GM13977 (cell line): ENCODE measurements around the gene RPS19BP1.

Source experiments
- DNase-seq: peaks from one replicate; pipeline ENCODE4 v3.0.0; 2012; ENCODE audit warnings: low spot score
- in situ Hi-C: fragments of 300-500 bp; cut with MboI; formaldehyde crosslinking; loops from one replicate; pipeline ENCODE4 v1.12.0; 2022; ENCODE audit warnings: low sequenced_read_pairs, low pct_unique_long_range_greater_than_20kb, mixed read lengths, inconsistent platforms; ENCODE audit not compliant: unreplicated experiment
- TF ChIP-seq, protein P1 (sequence below): IDR thresholded peaks from 2 replicates; pipeline ENCODE4 v1.5.1; 2012; ENCODE audit warnings: mild to moderate bottlenecking, control low read depth; ENCODE audit not compliant: insufficient read depth; ENCODE audit errors: extremely low read depth, missing control alignments

Gene RPS19BP1

GRCh38 chr22:39553429-39553828, 20.9 kb upstream of the RPS19BP1 start:
- no peak for DNase-seq
- in situ Hi-C loops, result no loop called here
- TF ChIP-seq, protein P1, sequence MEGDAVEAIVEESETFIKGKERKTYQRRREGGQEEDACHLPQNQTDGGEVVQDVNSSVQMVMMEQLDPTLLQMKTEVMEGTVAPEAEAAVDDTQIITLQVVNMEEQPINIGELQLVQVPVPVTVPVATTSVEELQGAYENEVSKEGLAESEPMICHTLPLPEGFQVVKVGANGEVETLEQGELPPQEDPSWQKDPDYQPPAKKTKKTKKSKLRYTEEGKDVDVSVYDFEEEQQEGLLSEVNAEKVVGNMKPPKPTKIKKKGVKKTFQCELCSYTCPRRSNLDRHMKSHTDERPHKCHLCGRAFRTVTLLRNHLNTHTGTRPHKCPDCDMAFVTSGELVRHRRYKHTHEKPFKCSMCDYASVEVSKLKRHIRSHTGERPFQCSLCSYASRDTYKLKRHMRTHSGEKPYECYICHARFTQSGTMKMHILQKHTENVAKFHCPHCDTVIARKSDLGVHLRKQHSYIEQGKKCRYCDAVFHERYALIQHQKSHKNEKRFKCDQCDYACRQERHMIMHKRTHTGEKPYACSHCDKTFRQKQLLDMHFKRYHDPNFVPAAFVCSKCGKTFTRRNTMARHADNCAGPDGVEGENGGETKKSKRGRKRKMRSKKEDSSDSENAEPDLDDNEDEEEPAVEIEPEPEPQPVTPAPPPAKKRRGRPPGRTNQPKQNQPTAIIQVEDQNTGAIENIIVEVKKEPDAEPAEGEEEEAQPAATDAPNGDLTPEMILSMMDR, result no peak

DNA sequence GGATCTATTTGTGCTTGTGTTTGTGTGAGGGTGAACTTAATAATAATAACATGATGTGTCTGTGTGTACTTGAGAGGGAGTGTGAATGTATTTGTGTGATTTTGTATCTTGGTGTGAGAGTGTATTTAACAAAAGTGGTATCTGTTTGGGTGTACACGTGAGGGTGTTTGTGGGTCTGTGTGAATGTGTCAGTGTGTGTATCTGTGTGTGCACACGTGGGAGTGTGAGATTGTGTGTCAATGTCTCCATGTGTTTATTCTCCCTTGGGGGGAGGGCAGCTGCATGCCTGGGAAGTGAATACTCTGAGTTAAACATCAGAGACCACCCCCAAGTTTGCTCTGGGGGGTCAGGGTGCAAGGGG, 15.0 kb upstream of the RPS19BP1 start:
- DNase-seq, result no peak
- in situ Hi-C loops, result no loop called here

DNA sequence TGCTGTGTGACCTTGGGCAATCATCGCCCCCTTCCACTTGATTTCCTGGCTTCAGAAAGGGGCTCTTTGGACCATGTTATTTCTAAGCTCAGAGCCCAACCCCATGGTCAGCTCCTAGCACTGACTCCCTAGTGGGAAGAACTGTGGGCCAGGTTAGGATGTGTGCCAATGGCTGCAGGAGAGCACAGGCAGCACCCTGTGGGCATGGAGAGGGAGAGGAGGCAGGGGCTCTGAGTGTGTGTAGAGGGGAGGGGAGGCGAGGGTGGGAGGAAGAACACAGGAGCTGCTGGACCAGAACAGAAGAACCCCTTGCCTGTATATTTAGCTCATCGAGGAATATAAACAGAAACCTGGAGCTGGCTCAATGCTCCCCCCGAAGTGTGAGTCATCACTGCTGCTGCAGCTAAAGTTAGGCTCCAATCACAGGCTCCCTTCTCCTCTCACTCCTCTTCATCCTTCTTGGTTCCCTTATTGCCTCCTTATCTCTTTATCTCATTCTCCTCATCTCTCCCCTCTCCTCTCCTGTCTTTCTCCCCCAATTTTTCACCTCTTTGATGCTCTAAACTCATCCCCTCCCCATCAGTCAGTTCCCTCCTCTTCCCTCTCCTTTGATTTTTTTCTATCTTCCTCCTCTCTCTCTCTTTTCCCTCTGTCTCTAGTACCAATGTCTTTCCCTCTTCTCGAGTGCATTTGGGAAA, 14.5 kb upstream of the RPS19BP1 start:
- TF ChIP-seq, protein P1, result no peak
- in situ Hi-C loops, result no loop called here
- DNase-seq, result no peak

More for the DNA sequence above, 15.0 kb upstream of the RPS19BP1 start:
- TF ChIP-seq, protein P1, result no peak

DNA sequence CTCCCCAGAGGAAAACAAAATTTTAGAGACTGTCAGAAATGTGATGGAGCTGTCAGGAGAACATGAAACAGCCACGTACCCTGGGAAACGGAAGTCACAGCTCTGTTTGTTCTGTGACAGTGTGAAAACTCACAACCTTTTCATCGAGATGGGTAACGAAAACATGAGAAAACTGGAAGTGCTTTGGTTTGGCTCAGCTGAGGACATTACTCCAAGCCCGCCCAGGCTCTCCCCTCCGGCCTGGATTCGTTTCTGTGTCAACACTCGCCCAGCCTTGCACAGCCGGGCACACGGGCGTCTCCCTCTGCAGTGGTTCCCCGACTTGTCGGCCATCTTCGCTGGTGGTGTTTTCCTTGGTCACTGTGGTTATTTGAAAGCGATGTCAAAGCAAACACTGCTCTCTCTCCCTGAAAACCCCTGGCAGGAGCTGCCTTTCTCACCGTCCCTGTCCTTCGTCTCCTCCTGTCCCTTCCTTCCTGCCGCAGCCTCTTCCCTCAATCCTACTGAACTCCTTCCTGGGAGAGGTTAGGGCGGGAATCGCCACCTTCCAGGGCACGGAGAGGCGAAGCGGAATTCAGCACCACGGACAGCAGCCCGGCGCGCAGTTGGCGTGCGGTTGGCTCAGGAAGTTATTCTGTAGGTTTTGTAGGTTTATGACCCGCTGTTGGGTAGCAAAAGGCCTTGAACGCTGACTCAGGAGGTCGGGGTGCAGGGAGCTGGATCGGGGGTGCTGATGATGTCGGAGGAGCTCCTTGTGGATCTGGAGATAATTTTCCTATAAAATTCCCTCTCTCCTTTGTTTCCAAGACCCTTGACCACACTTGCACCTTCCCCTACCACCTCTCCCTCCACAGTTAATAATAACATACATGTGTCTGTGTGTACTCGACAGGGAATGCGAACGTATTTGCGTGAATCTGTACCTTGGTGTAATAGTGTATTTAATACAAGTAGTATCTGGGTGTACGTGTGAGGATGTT, 13.1 kb upstream of the RPS19BP1 start:
- in situ Hi-C loops, result no loop called here
- no peak for DNase-seq
- TF ChIP-seq, protein P1, result no peak

DNA sequence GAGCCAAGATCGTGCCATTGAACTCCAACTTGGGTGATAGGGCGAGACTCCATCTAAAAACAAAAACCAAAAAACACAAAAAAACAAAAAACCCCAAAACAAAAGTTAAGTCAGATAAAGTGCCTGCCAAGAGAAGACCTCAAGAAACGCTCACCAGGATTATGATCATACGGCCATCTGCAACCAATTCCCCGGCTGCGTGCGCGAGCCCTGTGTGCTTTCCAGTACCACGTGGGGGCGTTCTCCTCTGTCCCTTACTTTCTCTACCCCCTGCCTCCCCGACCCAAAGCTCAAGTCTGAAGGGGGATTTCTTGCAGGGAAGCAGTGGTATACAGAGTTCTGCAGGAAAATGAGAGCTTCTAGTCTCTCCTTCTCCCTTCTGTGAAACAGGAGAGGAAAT, 10.5 kb upstream of the RPS19BP1 start:
- TF ChIP-seq, protein P1, result peak; percentile 45
- no peak for DNase-seq
- in situ Hi-C loops, result no loop called here

GRCh38 chr22:39537975-39538374, 5.4 kb upstream of the RPS19BP1 start:
- TF ChIP-seq, protein P1, result no peak
- no peak for DNase-seq
- in situ Hi-C loops, result loop anchor here (10.0 kb wide), 2 partner anchors 497 to 817 kb away; no protein-coding TSS in a partner anchor
